ENCODE measurements around the gene HIBADH. TPM values are rescaled to one million over a fixed set of nuclear protein-coding genes. Genes with fewer than 3 reads are reported as not detected.
"Not testable (repeated sequence)": the region's sequence is repeated elsewhere in the genome, so short reads cannot be mapped to it uniquely, and the experiment has no call there.

The HIBADH gene
- total RNA-seq, 2 donors from 2014 or later, result 28.2 to 44.4 TPM

- H3K9ac ChIP-seq (ENCODE audit: low read depth in 2 of 2, low read length in 2 of 2), result no peak overlapping the region
- H3K36me3 ChIP-seq, result no peaks in the 10 kb centered on the region
- no peak overlapping the region for H3K27ac ChIP-seq
- no peaks in the 10 kb centered on the region for H3K4me1 ChIP-seq
- intact Hi-C loops (cut with DNase I), result loop anchor here (10.0 kb wide), 1 partner anchor 333 kb away; no protein-coding TSS in a partner anchor
- no peak for TF ChIP-seq CTCF (IDR thresholded peaks at IDR 0.05)
- H3K9me3 ChIP-seq, result no peaks in the 10 kb centered on the region
- H3K27me3 ChIP-seq, result no peaks in the 10 kb centered on the region
- H3K4me3 ChIP-seq, result no peak overlapping the region
- DNase-seq, result no peak
Measured at GRCh38 chr7:27581906-27582305, 80.8 kb downstream of the HIBADH start.

GRCh38 chr7:27581119-27581518 is 81.6 kb downstream of the HIBADH start:
- H3K36me3 ChIP-seq, result no peaks in the 10 kb centered on the region
- H3K27ac ChIP-seq, result no peak overlapping the region
- H3K4me1 ChIP-seq, result no peaks in the 10 kb centered on the region
- H3K27me3 ChIP-seq, result no peaks in the 10 kb centered on the region
- DNase-seq, result no peak
- H3K4me3 ChIP-seq, result no peak overlapping the region
- no peak for TF ChIP-seq CTCF (IDR thresholded peaks at IDR 0.05)
- H3K9me3 ChIP-seq, result no peaks in the 10 kb centered on the region
- intact Hi-C loops (cut with DNase I), result loop anchor here (10.0 kb wide), 1 partner anchor 334 kb away; no protein-coding TSS in a partner anchor
- no peak overlapping the region for H3K9ac ChIP-seq (ENCODE audit: low read depth in 2 of 2, low read length in 2 of 2)

- no peak for DNase-seq
- no peaks in the 10 kb centered on the region for H3K4me1 ChIP-seq
- intact Hi-C loops (cut with DNase I), result loop anchor here (5.0 kb wide), 1 partner anchor 342 kb away; no protein-coding TSS in a partner anchor
- H3K27me3 ChIP-seq, result no peaks in the 10 kb centered on the region
- H3K27ac ChIP-seq, result no peak overlapping the region
- H3K4me3 ChIP-seq, result no peak overlapping the region
- no peak overlapping the region for H3K9ac ChIP-seq (ENCODE audit: low read depth in 2 of 2, low read length in 2 of 2)
- no peaks in the 10 kb centered on the region for H3K9me3 ChIP-seq
- H3K36me3 ChIP-seq, result no peaks in the 10 kb centered on the region
- no peak for TF ChIP-seq CTCF (IDR thresholded peaks at IDR 0.05)
Measured at GRCh38 chr7:27579565-27579964, 83.1 kb downstream of the HIBADH start.

GRCh38 chr7:27578169-27578568 is 84.5 kb downstream of the HIBADH start:
- H3K27me3 ChIP-seq; H3K4me3 ChIP-seq; H3K27ac ChIP-seq; H3K9me3 ChIP-seq; H3K9ac ChIP-seq (ENCODE audit: low read depth in 2 of 2, low read length in 2 of 2); H3K4me1 ChIP-seq; DNase-seq; H3K36me3 ChIP-seq: not testable (repeated sequence)
- intact Hi-C loops (cut with DNase I), result loop anchor here (5.0 kb wide), 1 partner anchor 341 kb away; no protein-coding TSS in a partner anchor

GRCh38 chr7:27576360-27576944 is 86.2 kb downstream of the HIBADH start:
- intact Hi-C loops (cut with DNase I), result loop anchor here (5.0 kb wide), 1 partner anchor 339 kb away; no protein-coding TSS in a partner anchor
- Histone ChIP-seq H3K9ac (ENCODE audit: low read depth in 2 of 2, low read length in 2 of 2) (no peak overlapping the region), H3K27me3 (no peaks in the 10 kb centered on the region), H3K27ac (no peak overlapping the region), H3K36me3 (no peaks in the 10 kb centered on the region), H3K9me3 (no peaks in the 10 kb centered on the region), H3K4me1 (no peaks in the 10 kb centered on the region), H3K4me3 (no peak overlapping the region)
- TF ChIP-seq CTCF (IDR thresholded peaks at IDR 0.05), result peak; percentile 59
- no peak for DNase-seq

GRCh38 chr7:27575613-27576012 is 87.1 kb downstream of the HIBADH start:
- TF ChIP-seq CTCF (IDR thresholded peaks at IDR 0.05), result no peak
- DNase-seq, result no peak
- Histone ChIP-seq H3K9ac (ENCODE audit: low read depth in 2 of 2, low read length in 2 of 2) (no peak overlapping the region), H3K9me3 (no peaks in the 10 kb centered on the region), H3K27ac (no peak overlapping the region), H3K4me3 (no peak overlapping the region), H3K4me1 (no peaks in the 10 kb centered on the region), H3K36me3 (no peaks in the 10 kb centered on the region), H3K27me3 (no peaks in the 10 kb centered on the region)
- intact Hi-C loops (cut with DNase I), result loop anchor here (5.0 kb wide), 1 partner anchor 338 kb away; no protein-coding TSS in a partner anchor
